Measurements from ENCODE around the gene NRM.
A peak's percentile ranks its signal among the peaks of the same experiment; 100 is the strongest.
"Not testable (repeated sequence)": the region's sequence is repeated elsewhere in the genome, so short reads cannot be mapped to it uniquely, and the experiment has no call there.

NRM gene

DNA sequence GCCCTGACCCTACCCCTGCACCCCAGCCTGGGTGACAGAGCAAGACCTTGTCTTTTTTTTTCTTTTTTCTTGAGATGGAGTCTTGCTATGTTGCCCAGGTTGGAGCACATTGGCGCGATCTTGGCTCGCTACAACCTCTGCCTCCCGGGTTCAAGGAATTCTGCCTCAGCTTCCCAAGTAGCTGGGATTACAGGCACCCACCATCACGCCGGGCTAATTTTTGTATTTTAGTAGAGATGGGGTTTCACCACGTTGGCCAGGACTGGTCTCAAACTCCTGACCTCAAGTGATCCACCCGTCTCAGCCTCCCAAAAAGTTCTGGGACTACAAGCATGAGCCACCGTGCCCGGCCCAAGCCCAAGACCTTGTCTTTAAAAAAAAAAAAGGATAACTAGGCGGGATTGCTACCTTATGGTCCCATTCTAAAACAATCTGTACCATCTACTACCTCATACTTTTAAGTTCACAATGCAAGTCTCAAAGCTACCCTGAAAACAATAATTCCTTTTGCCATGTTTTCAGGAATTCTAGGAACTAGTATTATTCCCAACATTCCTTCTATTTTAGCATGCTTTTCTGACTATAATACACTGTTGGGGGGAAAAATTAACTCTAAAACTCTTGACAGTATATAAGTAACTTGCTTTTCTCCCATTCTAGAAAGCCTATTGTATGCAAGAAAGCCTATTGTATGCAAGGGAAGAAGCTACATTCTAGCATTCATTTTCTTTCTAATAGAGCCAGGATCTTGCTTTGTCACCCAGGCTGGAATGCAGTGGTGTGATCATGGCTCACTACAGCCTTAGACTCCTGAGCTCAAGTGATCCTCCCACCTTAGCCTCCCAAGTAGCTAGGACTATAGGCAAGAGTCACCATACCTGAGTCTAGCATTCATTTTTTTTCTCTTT lies 36.0 kb upstream of the NRM start:
- Histone ChIP-seq H3K9ac (no peak overlapping the region), H3K9me3 (no peaks in the 10 kb centered on the region), H4K20me1 (peaks cover 97% of the 10 kb centered on the region), H3K4me2 (no peak overlapping the region), H3K36me3 (peaks cover 97% of the 10 kb centered on the region), H3K4me1 (peaks cover 60% of the 10 kb centered on the region), H3K27me3 (no peaks in the 10 kb centered on the region), H3K4me3 (no peak overlapping the region), H3K27ac (no peak overlapping the region)
- no peak for TF ChIP-seq Cebpa-rat (IDR thresholded peaks at IDR 0.05)

DNA sequence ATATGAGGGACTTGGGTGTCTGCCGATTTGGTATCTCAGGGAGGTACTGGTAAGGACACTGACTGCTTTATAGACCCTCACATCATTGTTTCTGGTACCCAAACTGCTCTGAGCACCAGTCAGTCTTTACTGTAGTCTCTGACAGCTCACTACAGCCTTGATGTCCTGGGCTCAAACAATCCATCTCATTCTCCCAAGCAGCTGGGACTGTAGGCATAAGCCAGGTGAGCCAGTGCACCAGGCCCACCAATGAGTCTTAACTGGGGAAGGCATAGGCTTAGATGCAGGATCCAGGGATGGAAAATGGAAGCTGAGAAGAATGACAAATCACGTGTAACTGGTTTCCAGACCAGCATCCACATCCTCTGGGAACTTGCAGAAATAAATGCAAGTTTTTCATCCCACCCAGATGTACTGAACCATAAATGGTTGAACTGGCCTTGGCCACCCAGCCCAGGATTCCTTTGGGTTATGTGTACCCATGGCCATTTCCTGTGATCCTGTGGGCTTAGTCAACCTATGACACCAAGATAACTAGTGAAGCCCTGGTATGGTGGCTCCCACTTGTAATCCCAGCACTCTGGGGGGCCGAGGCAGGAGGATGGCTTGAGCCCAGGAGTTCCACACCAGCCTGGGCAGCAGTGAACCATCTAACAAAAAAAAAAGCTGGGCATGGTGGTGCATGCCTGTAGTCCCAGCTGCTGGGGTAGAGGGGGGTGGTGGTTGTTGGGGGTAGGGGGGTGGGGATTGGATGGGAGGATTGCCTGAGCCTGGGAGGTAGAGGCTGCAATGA lies 35.1 kb upstream of the NRM start:
- Histone ChIP-seq H3K4me1 (peaks cover 51% of the 10 kb centered on the region), H3K4me3 (no peak overlapping the region), H3K9ac (no peak overlapping the region), H3K36me3 (peaks cover 92% of the 10 kb centered on the region), H3K9me3 (no peaks in the 10 kb centered on the region), H4K20me1 (peaks cover 93% of the 10 kb centered on the region), H3K4me2 (peak overlapping the region; percentile 89), H3K27me3 (no peaks in the 10 kb centered on the region), H3K27ac (no peak overlapping the region)
- TF ChIP-seq Cebpa-rat (IDR thresholded peaks at IDR 0.05) = no peak

DNA sequence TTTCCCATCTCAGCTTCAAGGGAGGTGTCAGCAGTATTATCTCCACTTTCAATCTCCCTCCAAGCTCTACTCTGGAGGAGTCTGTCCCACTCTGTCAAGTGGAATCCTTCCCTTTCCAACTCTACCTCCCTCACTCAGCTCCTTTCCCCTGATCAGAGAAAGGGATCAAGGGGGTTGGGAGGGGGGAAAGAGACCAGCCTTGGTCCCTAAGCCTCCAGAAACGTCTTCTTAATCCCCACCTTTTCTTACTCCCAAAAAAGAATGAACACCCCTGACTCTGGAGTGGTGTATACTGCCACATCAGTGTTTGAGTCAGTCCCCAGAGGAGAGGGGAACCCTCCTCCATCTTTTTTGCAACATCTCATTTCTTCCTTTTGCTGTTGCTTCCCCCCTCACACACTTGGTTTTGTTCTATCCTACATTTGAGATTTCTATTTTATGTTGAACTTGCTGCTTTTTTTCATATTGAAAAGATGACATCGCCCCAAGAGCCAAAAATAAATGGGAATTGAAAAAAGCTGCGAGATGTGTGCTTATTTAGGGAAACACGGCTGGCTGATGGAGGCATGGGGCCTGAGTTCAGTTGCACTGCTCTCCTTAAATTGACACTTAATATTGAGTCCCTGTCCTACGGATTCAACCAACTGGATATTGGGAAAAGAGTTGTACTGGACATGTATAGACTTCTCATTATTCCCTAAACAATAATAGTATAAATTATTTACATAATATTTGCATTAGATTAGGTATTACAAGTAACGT lies 34.3 kb upstream of the NRM start:
- Histone ChIP-seq H3K4me1 (peaks cover 43% of the 10 kb centered on the region), H3K4me3 (peak overlapping the region; percentile 94; the same call in 1 of the 2 replicates), H3K9me3 (no peaks in the 10 kb centered on the region), H3K27ac (no peak overlapping the region), H3K9ac (peak overlapping the region; percentile 100; the same call in 1 of the 2 replicates), H4K20me1 (peaks cover 85% of the 10 kb centered on the region), H3K4me2 (peak overlapping the region; percentile 89), H3K27me3 (no peaks in the 10 kb centered on the region), H3K36me3 (peaks cover 86% of the 10 kb centered on the region)
- no peak for TF ChIP-seq Cebpa-rat (IDR thresholded peaks at IDR 0.05)

DNA sequence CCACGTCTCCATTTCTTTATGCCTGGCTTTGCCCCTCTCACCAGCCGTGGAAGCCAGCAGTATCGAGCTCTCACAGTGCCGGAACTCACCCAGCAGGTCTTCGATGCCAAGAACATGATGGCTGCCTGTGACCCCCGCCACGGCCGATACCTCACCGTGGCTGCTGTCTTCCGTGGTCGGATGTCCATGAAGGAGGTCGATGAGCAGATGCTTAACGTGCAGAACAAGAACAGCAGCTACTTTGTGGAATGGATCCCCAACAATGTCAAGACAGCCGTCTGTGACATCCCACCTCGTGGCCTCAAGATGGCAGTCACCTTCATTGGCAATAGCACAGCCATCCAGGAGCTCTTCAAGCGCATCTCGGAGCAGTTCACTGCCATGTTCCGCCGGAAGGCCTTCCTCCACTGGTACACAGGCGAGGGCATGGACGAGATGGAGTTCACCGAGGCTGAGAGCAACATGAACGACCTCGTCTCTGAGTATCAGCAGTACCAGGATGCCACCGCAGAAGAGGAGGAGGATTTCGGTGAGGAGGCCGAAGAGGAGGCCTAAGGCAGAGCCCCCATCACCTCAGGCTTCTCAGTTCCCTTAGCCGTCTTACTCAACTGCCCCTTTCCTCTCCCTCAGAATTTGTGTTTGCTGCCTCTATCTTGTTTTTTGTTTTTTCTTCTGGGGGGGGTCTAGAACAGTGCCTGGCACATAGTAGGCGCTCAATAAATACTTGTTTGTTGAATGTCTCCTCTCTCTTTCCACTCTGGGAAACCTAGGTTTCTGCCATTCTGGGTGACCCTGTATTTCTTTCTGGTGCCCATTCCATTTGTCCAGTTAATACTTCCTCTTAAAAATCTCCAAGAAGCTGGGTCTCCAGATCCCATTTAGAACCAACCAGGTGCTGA lies 33.3 kb upstream of the NRM start:
- H3K9me3 ChIP-seq, H3K27ac ChIP-seq, H3K27me3 ChIP-seq: not testable (repeated sequence)
- Histone ChIP-seq H3K4me1 (peaks cover 44% of the 10 kb centered on the region), H3K36me3 (peaks cover 76% of the 10 kb centered on the region), H3K9ac (peak overlapping the region; percentile 100; the same call in 1 of the 2 replicates), H3K4me2 (peak overlapping the region; percentile 89), H4K20me1 (peaks cover 78% of the 10 kb centered on the region), H3K4me3 (peak overlapping the region; percentile 94)

DNA sequence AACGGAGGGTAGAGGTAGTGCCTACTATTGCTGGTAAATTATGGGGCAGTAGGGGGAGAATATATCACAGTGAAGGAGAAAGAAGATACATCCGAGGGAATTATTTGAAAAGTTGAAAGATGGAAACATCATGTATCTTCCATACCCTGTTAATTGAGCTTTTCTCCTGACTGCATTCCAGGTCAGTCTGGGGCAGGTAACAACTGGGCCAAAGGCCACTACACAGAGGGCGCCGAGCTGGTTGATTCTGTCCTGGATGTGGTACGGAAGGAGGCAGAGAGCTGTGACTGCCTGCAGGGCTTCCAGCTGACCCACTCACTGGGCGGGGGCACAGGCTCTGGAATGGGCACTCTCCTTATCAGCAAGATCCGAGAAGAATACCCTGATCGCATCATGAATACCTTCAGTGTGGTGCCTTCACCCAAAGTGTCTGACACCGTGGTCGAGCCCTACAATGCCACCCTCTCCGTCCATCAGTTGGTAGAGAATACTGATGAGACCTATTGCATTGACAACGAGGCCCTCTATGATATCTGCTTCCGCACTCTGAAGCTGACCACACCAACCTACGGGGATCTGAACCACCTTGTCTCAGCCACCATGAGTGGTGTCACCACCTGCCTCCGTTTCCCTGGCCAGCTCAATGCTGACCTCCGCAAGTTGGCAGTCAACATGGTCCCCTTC lies 32.5 kb upstream of the NRM start:
- H3K27me3 ChIP-seq, H3K27ac ChIP-seq, H3K9me3 ChIP-seq: not testable (repeated sequence)
- Histone ChIP-seq H3K4me2 (peak overlapping the region; percentile 89), H4K20me1 (peaks cover 70% of the 10 kb centered on the region), H3K9ac (peak overlapping the region; percentile 100; the same call in 1 of the 2 replicates), H3K4me3 (peak overlapping the region; percentile 94), H3K4me1 (peaks cover 52% of the 10 kb centered on the region), H3K36me3 (peaks cover 68% of the 10 kb centered on the region)

DNA sequence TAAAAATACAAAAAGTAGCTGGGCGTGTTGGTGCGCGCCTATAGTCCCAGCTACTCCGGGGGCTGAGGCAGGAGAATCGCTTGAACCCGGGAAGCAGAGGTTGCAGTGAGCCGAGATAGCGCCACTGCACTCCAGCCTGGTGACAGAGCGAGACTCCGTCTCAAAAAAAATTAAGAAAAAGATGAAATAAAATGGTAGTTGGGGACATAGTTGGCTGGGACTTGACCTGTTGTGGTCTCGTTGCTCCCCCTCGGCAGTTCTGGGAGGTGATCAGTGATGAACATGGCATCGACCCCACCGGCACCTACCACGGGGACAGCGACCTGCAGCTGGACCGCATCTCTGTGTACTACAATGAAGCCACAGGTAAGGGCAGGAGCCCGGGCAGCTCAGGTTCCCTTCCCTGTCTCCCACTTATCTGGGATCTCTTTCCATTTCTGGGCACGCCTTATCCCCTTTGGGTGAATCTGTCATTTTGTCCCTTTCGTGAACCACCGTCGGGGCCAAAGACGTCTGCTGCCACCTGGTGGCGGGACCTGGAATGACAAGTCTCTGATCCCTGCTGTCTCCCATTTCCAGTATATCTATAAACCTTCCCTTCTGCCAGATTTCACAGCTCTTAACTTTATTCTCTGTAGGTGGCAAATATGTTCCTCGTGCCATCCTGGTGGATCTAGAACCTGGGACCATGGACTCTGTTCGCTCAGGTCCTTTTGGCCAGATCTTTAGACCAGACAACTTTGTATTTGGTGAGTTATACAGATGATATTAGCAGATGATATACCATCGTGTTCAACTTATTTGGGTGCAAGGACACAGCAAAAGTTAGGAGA lies 31.7 kb upstream of the NRM start:
- H3K9me3 ChIP-seq = no peaks in the 10 kb centered on the region
- peak overlapping the region; percentile 89 for H3K4me2 ChIP-seq
- peaks cover 59% of the 10 kb centered on the region for H3K4me1 ChIP-seq
- H4K20me1 ChIP-seq = peaks cover 62% of the 10 kb centered on the region
- TF ChIP-seq Cebpa-rat (IDR thresholded peaks at IDR 0.05) = no peak
- peaks cover 60% of the 10 kb centered on the region for H3K36me3 ChIP-seq
- H3K4me3 ChIP-seq = peak overlapping the region; percentile 94
- H3K27me3 ChIP-seq = no peaks in the 10 kb centered on the region
- peak overlapping the region; percentile 92 for H3K27ac ChIP-seq
- peak overlapping the region; percentile 100 for H3K9ac ChIP-seq

DNA sequence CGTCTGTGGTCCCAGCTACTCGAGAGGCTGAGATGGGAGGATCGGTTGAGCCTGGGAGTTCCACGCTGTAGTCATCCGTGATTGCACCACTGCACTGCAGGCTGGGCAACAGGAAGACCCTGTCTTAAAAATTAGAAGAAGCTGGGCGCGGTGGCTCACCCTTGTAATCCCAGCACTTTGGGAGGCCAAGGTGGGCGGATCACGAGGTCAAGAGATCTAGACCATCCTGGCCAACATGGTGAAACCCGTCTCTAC lies 31.2 kb upstream of the NRM start:
- H3K27me3 ChIP-seq, H3K9me3 ChIP-seq: not testable (repeated sequence)
- Histone ChIP-seq H3K9ac (peak overlapping the region; percentile 100), H3K36me3 (peaks cover 55% of the 10 kb centered on the region), H3K27ac (peak overlapping the region; percentile 92), H3K4me2 (peak overlapping the region; percentile 89), H3K4me1 (peaks cover 54% of the 10 kb centered on the region), H3K4me3 (peak overlapping the region; percentile 94), H4K20me1 (peaks cover 57% of the 10 kb centered on the region)

All from BLaER1 (cell line).